HG02798 (cell line): ENCODE measurements around the gene PRDX3.

ENCODE experiments used
- ATAC-seq: cut with Tn5 transposase; IDR thresholded peaks from one replicate; pipeline ENCODE4 v1.9.1; 2021; ENCODE audit warnings: mild to moderate bottlenecking; ENCODE audit not compliant: unreplicated experiment, poor library complexity

The PRDX3 gene

GRCh38 chr10:119178372-119179119 is at the start of gene PRDX3:
PRDX3 (minus strand) TSS chr10:119178812; CDS start chr10:119178790, 22 bp downstream.
- peak; percentile 97 for ATAC-seq

- no peak for ATAC-seq
These were observed 49.2 kb upstream of the PRDX3 start for GRCh38 chr10:119227825-119228224.

- no peak for ATAC-seq
These were observed 46.6 kb upstream of the PRDX3 start for GRCh38 chr10:119225083-119225658.

- no peak for ATAC-seq
These were observed 44.4 kb upstream of the PRDX3 start for GRCh38 chr10:119222966-119223386.

GRCh38 chr10:119222537-119222936 is 43.9 kb upstream of the PRDX3 start:
- no peak for ATAC-seq

GRCh38 chr10:119221666-119222065 is 43.1 kb upstream of the PRDX3 start:
- ATAC-seq, result no peak

GRCh38 chr10:119221201-119221600 is 42.6 kb upstream of the PRDX3 start:
- no peak for ATAC-seq

- ATAC-seq, result no peak
These were observed 41.3 kb upstream of the PRDX3 start for GRCh38 chr10:119219871-119220270.

GRCh38 chr10:119217991-119218490 is 39.4 kb upstream of the PRDX3 start:
- no peak for ATAC-seq

- no peak for ATAC-seq
These were observed 38.8 kb upstream of the PRDX3 start for GRCh38 chr10:119217401-119217800.

GRCh38 chr10:119216127-119216526 is 37.5 kb upstream of the PRDX3 start:
- ATAC-seq, result no peak

GRCh38 chr10:119215371-119215770 is 36.8 kb upstream of the PRDX3 start:
- ATAC-seq, result no peak

GRCh38 chr10:119211625-119212441 is 33.2 kb upstream of the PRDX3 start:
- no peak for ATAC-seq

- no peak for ATAC-seq
These were observed 32.6 kb upstream of the PRDX3 start for GRCh38 chr10:119211176-119211575.

GRCh38 chr10:119210633-119211032 is 32.0 kb upstream of the PRDX3 start:
- ATAC-seq, result no peak

- ATAC-seq, result no peak
These were observed 31.2 kb upstream of the PRDX3 start for GRCh38 chr10:119209736-119210355.

- no peak for ATAC-seq
These were observed 30.6 kb upstream of the PRDX3 start for GRCh38 chr10:119209035-119209735.

- no peak for ATAC-seq
These were observed 29.9 kb upstream of the PRDX3 start for GRCh38 chr10:119208553-119208940.

GRCh38 chr10:119207713-119208552 is 29.3 kb upstream of the PRDX3 start:
- ATAC-seq, result peak; percentile 8
